Measurements from ENCODE around the gene HTR7.

GRCh38 chr10:90858461-90858968, 676 bp upstream of the HTR7 start:
- TF ChIP-seq MAX (IDR thresholded peaks at IDR 0.05) (no peak), CEBPB (IDR thresholded peaks at IDR 0.05) (no peak), REST (IDR thresholded peaks at IDR 0.05; ENCODE audit: low read depth) (no peak), TEAD4 (IDR thresholded peaks at IDR 0.05) (no peak), TAF1 (IDR thresholded peaks at IDR 0.05; ENCODE audit: low read depth) (no peak), ZBTB7A (IDR thresholded peaks at IDR 0.05; ENCODE audit: low read depth) (no peak)

Data from Ishikawa (cell line).